DMS153 (cell line): ENCODE measurements around the gene C2CD4B.

Source experiments
- DNase-seq: peaks from one replicate; lab custom pipeline; 2025; lab: John Stamatoyannopoulos, UW

C2CD4B gene

DNA sequence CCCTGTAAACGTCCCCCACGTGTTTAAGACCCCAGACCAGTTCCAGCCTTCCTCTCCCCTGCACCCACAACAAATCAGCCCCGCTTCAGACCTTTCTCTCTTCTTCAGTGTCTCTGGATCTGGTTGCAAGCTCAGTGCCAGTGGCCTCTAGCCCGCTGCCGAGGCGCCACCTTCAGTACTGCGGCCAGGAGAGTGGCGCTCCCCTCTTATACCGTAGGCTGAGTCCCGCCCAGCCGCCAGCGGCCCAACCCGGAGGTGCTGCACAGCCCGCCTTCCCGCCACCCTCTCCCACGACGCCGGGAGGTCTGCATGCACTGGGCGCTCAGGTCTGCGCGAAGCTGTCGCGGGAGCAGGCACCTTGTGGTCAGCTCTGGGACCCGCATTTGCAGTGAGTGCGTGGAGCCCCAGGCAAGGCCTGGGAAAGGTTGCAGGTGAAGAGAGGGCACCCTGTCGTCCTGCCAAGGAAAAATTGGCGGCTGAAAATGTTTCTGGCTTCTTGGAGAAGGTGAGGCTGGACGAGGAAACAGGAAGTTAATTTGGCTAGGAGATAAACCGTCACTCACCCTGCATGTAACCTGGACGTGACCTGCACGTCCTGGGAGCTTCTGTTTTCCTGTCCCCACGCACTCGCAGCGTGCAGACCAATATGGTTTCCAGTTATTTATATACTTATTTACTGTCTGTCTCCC, at the start of gene C2CD4B:
TSS of gene C2CD4B (minus strand) at position 182 of the 689 bp plus-strand sequence. CDS start 301 bp downstream, outside the sequence.
- peak; percentile 72 for DNase-seq

- DNase-seq = no peak
Measured at GRCh38 chr15:62212741-62213140, 47.7 kb upstream of the C2CD4B start.

DNA sequence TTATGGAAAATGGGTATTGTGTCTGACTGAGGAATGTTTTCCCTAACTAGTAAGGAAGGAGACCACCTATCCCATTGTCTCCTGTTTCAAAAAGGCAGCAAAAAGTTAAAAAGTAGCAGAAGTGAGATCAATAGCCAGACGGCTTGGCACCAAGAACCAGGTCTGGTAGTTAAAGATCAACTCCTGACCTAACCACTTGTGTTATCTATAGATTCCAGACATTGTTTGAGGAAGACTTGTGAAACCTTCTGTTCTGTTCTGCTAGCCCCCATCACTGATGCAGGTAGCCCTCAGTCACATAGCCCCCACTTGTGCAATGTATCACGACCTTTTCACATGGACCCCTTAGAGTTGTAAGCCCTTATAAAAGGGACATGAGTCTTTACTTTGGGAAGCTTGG, 46.3 kb upstream of the C2CD4B start:
- DNase-seq = no peak

- no peak for DNase-seq
Measured at GRCh38 chr15:62209821-62210220, 44.7 kb upstream of the C2CD4B start.

DNA sequence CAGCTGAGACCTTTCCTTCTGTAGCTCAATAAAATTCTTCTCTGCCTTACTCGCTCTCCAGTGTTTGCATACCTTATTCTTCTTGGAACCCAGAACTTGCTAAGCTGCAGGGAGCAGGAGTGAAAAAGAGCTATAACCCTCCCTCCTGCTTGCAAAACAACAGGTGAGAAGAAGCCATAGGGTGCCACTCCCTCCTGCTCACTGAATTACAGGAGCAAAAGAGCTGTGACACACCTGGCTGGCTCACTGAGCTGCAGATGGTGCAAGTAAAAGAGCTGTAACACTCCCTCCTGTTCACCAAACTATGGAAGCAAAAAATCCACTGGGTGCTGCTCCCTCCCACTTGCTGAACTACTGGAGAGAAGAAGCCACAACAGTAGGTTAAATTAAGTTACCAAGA, 44.2 kb upstream of the C2CD4B start:
- DNase-seq = no peak

DNA sequence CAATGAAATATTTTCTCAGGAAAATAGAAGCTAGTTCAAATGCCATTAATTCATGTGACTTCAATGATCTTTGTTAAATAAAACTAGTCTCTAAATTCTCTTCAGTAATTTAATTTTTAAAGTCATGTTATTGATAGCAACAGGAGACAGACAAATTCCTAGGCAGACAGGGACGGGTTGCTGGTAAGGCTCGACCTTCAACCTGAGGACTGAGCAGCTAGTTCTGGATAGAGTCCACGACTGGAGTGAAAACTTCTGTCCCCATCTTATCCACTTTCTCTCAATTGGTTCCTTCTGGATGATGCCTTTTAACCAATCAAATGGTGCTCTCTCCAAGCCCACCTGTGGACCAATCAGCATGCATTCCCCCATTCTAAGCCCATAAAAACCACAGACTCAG, 43.8 kb upstream of the C2CD4B start:
- DNase-seq = no peak

DNA sequence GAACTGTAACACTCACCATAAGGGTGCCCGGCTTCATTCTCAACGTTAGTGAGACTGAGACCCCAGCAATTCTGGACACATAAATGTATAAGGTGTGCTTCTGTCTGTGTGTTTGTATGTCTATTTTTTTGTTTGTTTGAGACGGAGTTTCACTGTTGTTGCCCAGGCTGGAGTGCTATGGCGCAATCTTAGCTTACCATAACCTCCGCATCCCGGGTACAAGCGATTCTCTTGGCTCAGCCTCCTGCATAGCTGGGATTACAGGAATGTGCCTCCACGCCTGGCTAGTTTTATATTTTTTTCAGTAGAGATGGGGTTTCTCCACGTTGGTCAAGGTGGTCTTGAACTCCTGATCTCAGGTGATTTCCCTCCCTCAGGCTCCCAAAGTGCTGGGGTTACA, 43.3 kb upstream of the C2CD4B start:
- DNase-seq = no peak

DNA sequence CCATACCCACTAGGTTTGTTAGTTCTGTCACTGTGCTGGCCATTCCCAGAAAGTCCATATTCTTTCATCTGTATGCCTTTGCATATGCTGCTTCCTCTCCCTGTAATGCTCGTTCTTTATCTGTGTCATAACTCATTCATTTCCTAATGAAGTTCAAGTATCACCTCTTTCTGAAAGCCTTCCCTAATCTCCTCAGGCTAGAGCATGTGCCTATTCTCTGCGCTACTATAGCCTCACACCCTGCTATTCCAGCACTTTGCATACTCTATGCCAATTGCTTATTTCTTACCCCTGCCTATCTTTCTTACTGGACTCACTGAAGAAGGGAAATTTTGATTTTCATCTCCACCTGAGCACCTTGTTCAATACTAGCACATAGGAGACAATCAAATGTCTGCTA, 25.6 kb upstream of the C2CD4B start:
- no peak for DNase-seq

- DNase-seq = no peak
Measured at GRCh38 chr15:62190274-62190673, 25.2 kb upstream of the C2CD4B start.

- no peak for DNase-seq
Measured at GRCh38 chr15:62188744-62189143, 23.7 kb upstream of the C2CD4B start.

DNA sequence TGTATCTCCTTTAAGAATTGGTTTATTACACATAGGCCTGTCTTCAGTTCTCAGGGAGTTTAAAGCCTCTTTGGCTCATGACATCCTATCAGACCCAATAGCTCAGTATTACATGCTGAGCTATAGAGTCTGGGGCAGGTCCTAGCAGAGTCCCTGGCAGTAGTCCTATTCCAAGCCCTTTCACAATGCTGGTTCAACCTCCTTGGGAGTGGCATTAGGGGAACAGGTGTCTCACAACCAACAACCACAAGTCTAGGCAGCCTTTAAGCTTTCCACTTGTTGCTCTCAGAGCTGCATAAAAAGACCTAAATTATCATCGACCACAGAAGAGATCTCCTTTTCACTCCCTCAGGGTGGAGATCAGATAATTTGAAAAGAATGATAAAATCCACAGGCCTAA, 22.8 kb upstream of the C2CD4B start:
- DNase-seq = no peak

- DNase-seq = no peak
Measured at GRCh38 chr15:62187425-62187824, 22.3 kb upstream of the C2CD4B start.

- no peak for DNase-seq
Measured at GRCh38 chr15:62186578-62186977, 21.5 kb upstream of the C2CD4B start.

- DNase-seq = no peak
Measured at GRCh38 chr15:62183130-62183529, 18.0 kb upstream of the C2CD4B start.

DNA sequence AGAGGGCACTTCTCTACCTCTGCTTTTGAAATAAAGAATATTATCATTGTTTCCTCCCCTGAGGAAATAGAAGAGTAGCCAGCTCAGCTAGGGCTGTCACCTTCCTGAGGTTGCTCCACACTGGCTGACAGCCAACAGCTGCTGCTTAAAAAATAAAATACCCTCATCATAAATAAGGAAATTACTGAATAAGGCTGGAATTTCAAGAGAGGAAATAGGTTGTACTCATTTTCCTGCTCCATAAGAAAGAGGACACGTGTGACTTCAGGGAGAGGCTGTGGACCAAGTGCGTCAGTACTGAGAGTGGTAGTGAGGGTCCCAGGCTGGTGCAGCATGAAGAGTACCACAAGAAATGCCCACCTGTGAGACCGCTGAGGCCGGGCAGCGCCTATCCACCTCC, 8.1 kb upstream of the C2CD4B start:
- DNase-seq = no peak

GRCh38 chr15:62171882-62172281, 6.8 kb upstream of the C2CD4B start:
- DNase-seq = no peak

DNA sequence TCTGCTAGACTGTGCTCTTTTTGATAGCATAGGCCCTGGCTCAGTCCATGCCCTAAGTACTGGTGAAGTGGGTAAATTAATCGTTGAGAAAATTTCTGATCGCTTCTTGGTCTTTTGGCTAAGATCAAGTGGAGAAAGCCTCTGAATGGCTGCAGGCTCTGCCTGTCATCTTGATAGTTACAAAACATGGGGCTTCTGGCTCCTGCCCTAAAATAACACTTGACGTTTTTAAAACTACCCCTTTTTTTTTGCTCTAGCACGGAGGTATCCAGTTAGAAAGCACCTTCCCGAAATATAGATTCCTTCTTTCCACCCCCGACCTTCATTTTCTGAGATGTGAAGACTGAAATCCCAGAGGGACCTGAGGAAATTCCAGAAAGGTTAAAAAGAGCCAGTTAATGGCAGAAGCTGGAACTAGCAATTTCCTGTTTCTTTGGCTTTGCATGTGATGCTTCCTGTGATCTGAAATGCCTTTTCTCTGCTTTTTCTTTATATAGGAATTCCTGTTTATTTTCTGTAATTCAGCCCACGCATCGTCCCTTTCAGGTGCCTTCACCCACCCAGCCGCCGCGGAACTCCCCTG, 799 bp upstream of the C2CD4B start:
- DNase-seq = no peak

DNA sequence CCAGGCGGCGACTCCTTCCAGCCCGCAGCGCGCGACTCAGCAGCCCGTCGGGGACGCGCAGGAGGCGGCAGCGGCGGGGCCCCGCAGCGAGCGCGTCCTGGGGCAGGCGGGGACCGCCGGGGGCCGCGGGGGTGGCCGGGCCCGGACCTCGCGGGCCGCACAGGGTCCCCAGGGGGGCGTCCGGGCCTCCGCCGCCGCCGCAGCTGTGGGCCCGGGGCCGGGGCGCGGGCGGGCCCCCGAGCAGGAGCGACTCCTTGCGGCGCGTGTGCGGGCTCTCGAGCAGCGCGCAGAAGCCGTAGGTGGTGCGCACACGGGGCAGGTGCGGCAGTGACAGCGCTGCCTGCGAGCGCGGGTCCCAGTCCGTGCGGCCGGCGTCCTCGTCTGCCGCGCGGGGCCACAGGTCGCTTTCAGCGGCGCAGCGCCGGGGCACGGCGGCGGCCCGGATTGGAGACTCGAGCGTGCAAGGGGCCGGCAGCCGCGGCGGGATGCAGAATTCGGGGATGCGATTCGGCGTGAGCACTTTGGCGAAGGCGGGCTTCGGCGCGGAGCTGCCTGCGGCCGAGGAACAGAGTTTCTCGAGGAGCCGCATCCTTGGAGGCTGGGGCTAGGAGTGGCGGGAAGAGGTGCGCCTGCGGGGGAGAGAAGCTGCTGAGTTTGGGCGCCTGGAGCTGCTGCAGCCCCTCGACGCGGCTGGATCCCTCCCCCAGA, 535 bp downstream of the C2CD4B start:
- DNase-seq = no peak

DNA sequence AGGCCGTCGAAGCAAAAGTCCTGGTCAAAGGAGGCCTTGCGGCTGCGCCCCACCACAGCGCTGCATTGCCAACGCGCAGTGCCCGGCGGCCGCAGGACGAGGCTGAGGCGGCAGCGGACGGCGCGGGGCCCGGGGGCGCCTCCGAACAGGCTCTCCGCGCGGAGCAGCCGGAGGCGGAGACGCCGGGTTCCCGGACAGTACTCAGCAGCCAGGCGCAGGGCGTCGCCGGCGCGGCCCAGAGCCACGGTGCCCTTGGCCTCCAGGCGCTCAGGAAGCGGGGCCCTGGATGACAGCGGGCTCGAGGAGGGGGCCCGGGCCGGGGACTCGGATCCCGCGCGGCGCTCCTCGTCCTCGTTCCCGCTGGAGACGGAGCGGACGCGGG, 1.1 kb downstream of the C2CD4B start:
- DNase-seq = no peak

GRCh38 chr15:62163397-62164013, 1.6 kb downstream of the C2CD4B start:
- no peak for DNase-seq

DNA sequence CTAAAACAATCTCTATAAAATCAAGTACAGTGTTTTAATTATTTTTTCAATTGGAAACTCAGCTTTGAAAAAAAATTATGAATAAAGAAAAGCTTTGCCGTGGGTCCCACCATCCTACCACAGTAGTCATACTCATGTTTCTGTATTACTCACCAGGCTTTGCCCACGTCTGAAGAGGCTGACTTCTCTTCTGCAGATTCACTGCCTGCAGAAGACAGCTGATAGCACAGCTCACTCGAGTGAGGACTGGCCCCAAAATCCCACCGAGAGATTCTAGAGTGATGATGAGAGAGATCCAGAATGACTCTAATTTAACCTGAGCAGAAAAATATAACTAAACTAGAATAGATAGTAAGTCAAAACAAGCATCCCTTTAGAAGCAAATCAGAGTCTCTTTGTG, 11.9 kb downstream of the C2CD4B start:
- DNase-seq = no peak

- peak; percentile 49 for DNase-seq
Measured at GRCh38 chr15:62150445-62150844, 14.6 kb downstream of the C2CD4B start.

DNA sequence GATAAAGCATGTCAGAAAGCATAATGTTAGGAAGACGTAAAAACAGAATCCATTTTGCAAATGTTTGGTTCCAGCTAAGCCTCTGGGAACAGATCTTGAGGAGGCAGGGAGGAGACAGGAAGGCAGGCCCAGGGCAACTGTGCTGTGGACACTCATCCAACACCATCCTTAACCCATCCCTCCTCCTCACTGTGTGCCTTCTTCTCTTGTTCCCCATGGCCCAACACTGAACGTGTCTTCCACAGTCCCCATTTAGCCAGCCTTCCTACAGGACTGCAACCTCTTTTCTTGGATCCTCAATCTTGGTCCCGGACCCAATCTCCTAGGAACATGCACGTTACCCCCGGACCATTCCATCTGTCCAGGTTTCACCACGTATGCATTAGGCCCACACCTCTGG, 15.4 kb downstream of the C2CD4B start:
- DNase-seq = no peak
